IMR-90 (cell line): ENCODE data around the gene CCDC136. TPM values are rescaled to one million over a fixed set of nuclear protein-coding genes. Genes with fewer than 3 reads are reported as not detected.
A peak's percentile ranks its signal among the peaks of the same experiment; 100 is the strongest.

ENCODE experiments used
- ATAC-seq: fragments of 200-7000 bp; cut with Tn5 transposase; 2 replicates; pipeline ENCODE4 v1.9.1; 2020; ENCODE audit warnings: low read depth, mild to moderate bottlenecking, moderate library complexity
- BruUV-seq: library from RNA; stranded (reverse); fragments of 400-500 nt; replicated peaks from 2 replicates; lab custom pipeline; 2021; lab: Mats Ljungman, UMichigan
- CTCF ChIA-PET: fragments of 300-600 bp; formaldehyde crosslinking; extraction: SDS; loops from one replicate; lab custom pipeline; 2021; ENCODE audit warnings: antibody characterized with exemption; lab: Yijun Ruan, JAX
- POLR2A ChIA-PET: fragments of 300-600 bp; sonication (Branson Sonifier 250); formaldehyde crosslinking; loops from one replicate; lab custom pipeline; 2022; ENCODE audit warnings: antibody characterized with exemption; ENCODE audit not compliant: unreplicated experiment; lab: Charles Lee
- DNase-seq: peaks from one replicate; pipeline ENCODE4 v3.0.0; 2013
- H2AFZ ChIP-seq: replicated peaks from 2 replicates; pipeline ENCODE3; 2013; ENCODE audit warnings: low read length, mild to moderate bottlenecking; ENCODE audit not compliant: poor library complexity
- H2AK5ac ChIP-seq: 2 replicates; pipeline ENCODE4 v1.6.1; 2013; ENCODE audit warnings: low read depth, low read length, inconsistent platforms
- H2AK9ac ChIP-seq: replicated peaks from 2 replicates; pipeline ENCODE3; 2013; ENCODE audit warnings: mild to moderate bottlenecking, low read depth, low read length, moderate library complexity; ENCODE audit not compliant: poor library complexity
- H2BK120ac ChIP-seq: 2 replicates; pipeline ENCODE4 v1.6.1; 2013; ENCODE audit warnings: low read depth, low read length, inconsistent platforms
- H2BK15ac ChIP-seq: 3 replicates; pipeline ENCODE4 v1.6.1; 2013; ENCODE audit warnings: low read depth, low read length, inconsistent platforms
- H2BK20ac ChIP-seq: 2 replicates; pipeline ENCODE4 v1.6.1; 2013; ENCODE audit warnings: low read depth, mild to moderate bottlenecking, inconsistent platforms, low read length, moderate library complexity
- H2BK5ac ChIP-seq: 2 replicates; pipeline ENCODE4 v1.6.1; 2013; ENCODE audit warnings: mild to moderate bottlenecking, low read depth, low read length, inconsistent platforms; ENCODE audit not compliant: poor library complexity, severe bottlenecking
- H3K14ac ChIP-seq: replicated peaks from 2 replicates; pipeline ENCODE4 v1.6.1; 2013; ENCODE audit warnings: low read depth, low read length, inconsistent platforms
- H3K18ac ChIP-seq: 2 replicates; pipeline ENCODE4 v1.6.1; 2013; ENCODE audit warnings: low read depth, low read length, control low read depth
- H3K23ac ChIP-seq: 2 replicates; pipeline ENCODE4 v1.6.1; 2013; ENCODE audit warnings: low read depth, low read length, inconsistent platforms
- H3K27ac ChIP-seq: 2 replicates; pipeline ENCODE4 v1.5.1; 2013; ENCODE audit warnings: mild to moderate bottlenecking, control low read depth, low read length; ENCODE audit not compliant: insufficient read depth
- H3K27me3 ChIP-seq: 2 replicates; pipeline ENCODE4 v1.6.1; 2013; ENCODE audit warnings: low read length; ENCODE audit not compliant: control insufficient read depth, insufficient read depth
- H3K36me3 ChIP-seq: 2 replicates; pipeline ENCODE4 v1.6.1; 2013; ENCODE audit warnings: low read length, mixed read lengths; ENCODE audit not compliant: control insufficient read depth, insufficient read depth
- H3K4ac ChIP-seq: 2 replicates; pipeline ENCODE4 v1.6.1; 2013; ENCODE audit warnings: low read depth, low read length, inconsistent platforms
- H3K4me1 ChIP-seq: 2 replicates; pipeline ENCODE4 v1.6.1; 2013; ENCODE audit warnings: low read length, mixed read lengths; ENCODE audit not compliant: control insufficient read depth, insufficient read depth
- H3K4me2 ChIP-seq: 2 replicates; pipeline ENCODE4 v1.6.1; 2013; ENCODE audit warnings: low read depth, mild to moderate bottlenecking, control low read depth, low read length, moderate library complexity
- H3K4me3 ChIP-seq: 2 replicates; pipeline ENCODE4 v1.5.1; 2013; ENCODE audit warnings: low read depth, mild to moderate bottlenecking, control low read depth, low read length, moderate library complexity; ENCODE audit not compliant: insufficient read depth
- H3K56ac ChIP-seq: 2 replicates; pipeline ENCODE4 v1.6.1; 2013; ENCODE audit warnings: low read length, inconsistent platforms; ENCODE audit not compliant: insufficient read depth; ENCODE audit errors: extremely low read depth
- H3K79me1 ChIP-seq, 2 experiments: 2 replicates each; pipeline ENCODE4 v1.6.1; 2013; ENCODE audit warnings: low read length in 2 of 2, inconsistent platforms in 1 of 2, low read depth in 1 of 2
- H3K9ac ChIP-seq: 2 replicates; pipeline ENCODE4 v1.6.1; 2013; ENCODE audit warnings: low read depth, low read length, control low read depth
- H3K9me1 ChIP-seq: 2 replicates; pipeline ENCODE4 v1.6.1; 2013; ENCODE audit warnings: low read length, inconsistent platforms; ENCODE audit not compliant: insufficient read depth
- H3K9me3 ChIP-seq: 2 replicates; pipeline ENCODE4 v1.6.1; 2013; ENCODE audit warnings: low read length; ENCODE audit not compliant: control insufficient read depth, insufficient read depth
- H4K20me1 ChIP-seq: 2 replicates; pipeline ENCODE4 v1.6.1; 2013; ENCODE audit warnings: low read length, inconsistent platforms; ENCODE audit not compliant: insufficient read depth
- H4K5ac ChIP-seq: 2 replicates; pipeline ENCODE4 v1.6.1; 2013; ENCODE audit warnings: mild to moderate bottlenecking, low read depth, low read length, control low read depth
- H4K8ac ChIP-seq, 2 experiments: 2 replicates each; pipeline ENCODE4 v1.6.1; 2013; ENCODE audit warnings: low read depth in 2 of 2, low read length in 2 of 2, control low read depth in 1 of 2, inconsistent platforms in 1 of 2
- H4K91ac ChIP-seq: 2 replicates; pipeline ENCODE4 v1.6.1; 2013; ENCODE audit warnings: low read depth, low read length, inconsistent platforms; ENCODE audit not compliant: insufficient read depth
- CEBPB ChIP-seq: IDR thresholded peaks from 2 replicates; pipeline ENCODE4 v1.6.1; 2012; ENCODE audit warnings: low read depth, low read length, improper control_type of control experiment
- MAFK ChIP-seq: IDR thresholded peaks from 2 replicates; pipeline ENCODE4 v1.6.1; 2012; ENCODE audit warnings: low read depth, low read length, improper control_type of control experiment
- RFX5 ChIP-seq: IDR thresholded peaks from 2 replicates; pipeline ENCODE4 v1.8.0; 2012; ENCODE audit warnings: low read depth, mild to moderate bottlenecking, low read length, moderate library complexity
- WGBS, 2 experiments: methylation state at CpG; one replicate each; pipeline versions ENCODE4 v1.1.5 to v1.1.7; 2013; ENCODE audit warnings: missing lambda C conversion rate in 2 of 2; ENCODE audit not compliant: insufficient read length in 1 of 2; ENCODE audit errors: extremely low coverage in 2 of 2; 5-methylcytosine and 5-hydroxymethylcytosine counted together
- dilution Hi-C: fragments of 300-500 bp; cut with HindIII; formaldehyde crosslinking; loops from one replicate; pipeline ENCODE4 v1.14.3; 2018; ENCODE audit warnings: low sequenced_read_pairs; ENCODE audit not compliant: unreplicated experiment
- in situ Hi-C: fragments of 300-500 bp; cut with MboI; formaldehyde crosslinking; loops from 3 replicates; pipeline ENCODE4 v1.14.3; 2019; ENCODE audit warnings: low sequenced_read_pairs, inconsistent platforms, mixed read lengths
- intact Hi-C: fragments of 100-400 bp; cut with micrococcal nuclease; formaldehyde crosslinking; loops from 2 replicates; pipeline ENCODE4 v1.10.0; 2022
- polyA plus RNA-seq, 3 experiments: library from polyadenylated mRNA; depleted of rRNA; stranded (reverse); fragments of >200 nt; gene quantifications; 2 replicates each; pipeline ENCODE4 v1.2.3, GENCODE V29; 2012; ENCODE audit warnings: low replicate concordance in 1 of 3
- total RNA-seq: library from RNA; depleted of rRNA; stranded (reverse); fragments of >200 nt; gene quantifications from 2 replicates; pipeline ENCODE4 v1.2.3, GENCODE V29; 2012

Gene CCDC136
- total and polyA plus RNA-seq, 2 of the 4 experiments (the other 2 are of a cell fraction) = 7.7 to 18.0 TPM

DNA sequence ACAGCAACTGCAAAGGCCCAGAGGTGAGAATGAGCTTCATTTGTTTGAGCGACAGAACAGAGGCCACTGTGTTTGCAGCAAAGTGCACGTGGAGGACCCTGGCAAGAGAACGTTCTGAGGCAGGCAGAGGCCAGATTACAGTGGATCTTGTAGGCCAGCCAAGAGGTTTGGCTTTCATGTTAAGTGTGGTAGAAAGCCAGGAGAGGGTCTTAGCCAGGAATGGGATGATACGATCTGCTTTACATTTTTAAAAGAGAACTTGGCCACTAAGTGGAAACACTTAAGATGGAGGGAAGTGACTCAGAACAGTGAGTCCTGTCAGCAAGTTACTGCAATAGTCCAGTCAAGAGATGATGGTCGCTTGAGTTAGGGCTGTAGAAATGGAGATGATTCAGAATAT, 4.6 kb downstream of the CCDC136 start:
- dilution Hi-C loops (no loop called here), intact Hi-C loops (no loop called here), in situ Hi-C loops (no loop called here)
- Histone ChIP-seq H3K27me3 (no peaks in the 10 kb centered on the region), H3K9ac (no peak overlapping the region), H3K4me2 (no peak overlapping the region), H2BK15ac (no peak overlapping the region), H3K56ac (no peak overlapping the region), H3K23ac (no peak overlapping the region), H3K36me3 (peaks cover 11% of the 10 kb centered on the region), H3K4me1 (peaks cover 9% of the 10 kb centered on the region), H3K4me3 (no peak overlapping the region), H3K79me1 (peaks cover 0 to 13% of the 10 kb centered on the region in 2 experiments; a peak in 2 of 4 replicates), H2AFZ (peak overlapping the region; percentile 84), H2BK20ac (no peak overlapping the region), H2AK9ac (no peak overlapping the region), H3K9me3 (no peaks in the 10 kb centered on the region), H3K9me1 (peaks cover 2% of the 10 kb centered on the region; the same call in 1 of the 2 replicates), H4K8ac (peak overlapping the region in 1 of 2 experiments; percentile 36; a peak in 1 of 4 replicates), H2BK5ac (no peak overlapping the region), H3K14ac (peak overlapping the region; percentile 82), H3K4ac (no peak overlapping the region), H3K18ac (no peak overlapping the region), H2BK120ac (no peak overlapping the region), H4K20me1 (no peaks in the 10 kb centered on the region), H2AK5ac (no peak overlapping the region), H4K5ac (no peak overlapping the region), H3K27ac (no peak overlapping the region), H4K91ac (no peak overlapping the region)
- POLR2A ChIA-PET = no interaction called here
- DNase-seq (peak; percentile 86), ATAC-seq (peak; percentile 14; the same call in 1 of the 2 replicates)
- TF ChIP-seq CEBPB = peak; percentile 64
- 0 out of 2 replicates have a peak, but pooled peaks have one; percentile 18 for TF ChIP-seq MAFK
- no peak for TF ChIP-seq RFX5
- BruUV-seq = no TSS peak
- CTCF ChIA-PET = no interaction called here
- 58% methylated on average over 2 of the region's 5 CpGs; no CpG with 5 or more reads in 1 of the 2 experiments for WGBS, 2 experiments
